ENCODE data around the gene ADAM30.

DNA sequence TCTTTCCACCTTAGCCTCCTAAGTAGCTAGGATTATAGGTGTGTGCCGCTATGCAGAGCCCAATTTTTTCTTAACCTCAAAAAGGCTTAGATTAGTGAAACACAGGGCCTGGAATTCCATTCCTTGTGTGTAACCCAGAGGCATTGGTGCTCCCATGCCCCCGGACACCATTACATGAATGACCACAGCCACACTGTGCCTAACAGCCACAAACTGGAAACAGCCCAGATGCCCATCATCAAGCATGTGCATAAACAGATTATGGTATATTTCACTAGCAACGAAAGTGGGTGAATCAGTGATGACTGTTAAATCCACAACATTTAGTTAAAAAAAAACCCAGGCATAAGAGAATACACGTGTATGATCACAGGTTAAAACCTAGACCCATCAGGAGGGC lies 24.4 kb downstream of the ADAM30 start:
- TF ChIP-seq EZH2phosphoT487 (IDR thresholded peaks at IDR 0.05; ENCODE audit: low read depth, severe bottlenecking, unreplicated experiment) = no peak
- no peak for TF ChIP-seq CTCF (IDR thresholded peaks at IDR 0.05; ENCODE audit: poor library complexity)

Measured in hepatocyte (in vitro differentiated cells).